ENCODE data around the gene GLDC. TPM values are rescaled to one million over a fixed set of nuclear protein-coding genes. Genes with fewer than 3 reads are reported as not detected.

Gene GLDC
- total RNA-seq, 1 donor: 0.72 TPM

DNA sequence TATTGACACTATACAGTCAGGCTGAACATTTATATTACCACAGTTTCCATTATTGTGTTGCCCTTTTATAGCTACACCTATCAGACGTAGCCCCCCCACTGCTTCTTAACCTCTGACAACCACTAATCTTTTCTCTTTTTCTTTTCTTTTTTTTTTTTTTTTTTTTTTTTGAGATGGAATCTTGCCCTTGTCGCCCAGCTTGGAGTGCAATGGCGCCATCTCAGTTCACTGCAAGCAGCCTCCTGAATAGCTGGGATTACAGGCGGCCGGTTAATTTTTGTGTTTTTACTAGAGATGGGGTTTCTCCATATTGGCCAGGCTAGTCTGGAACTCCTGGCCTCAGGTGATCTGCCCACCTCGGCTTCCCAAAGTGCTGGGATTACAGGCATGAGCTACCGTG is 157.1 kb downstream of the GLDC start:
- peaks cover 68% of the 10 kb centered on the region for H3K79me2 ChIP-seq (ENCODE audit: insufficient read depth, low read length)
- H3K27me3 ChIP-seq (ENCODE audit: insufficient read depth, low read length): no peaks in the 10 kb centered on the region
- no peaks in the 10 kb centered on the region for H4K20me1 ChIP-seq (ENCODE audit: insufficient read depth, low read length)
- no peak overlapping the region for H2AFZ ChIP-seq (ENCODE audit: low read length)
- no peak overlapping the region for H3K4me3 ChIP-seq (ENCODE audit: insufficient read depth, low read length)
- peaks cover 56% of the 10 kb centered on the region for H3K36me3 ChIP-seq (ENCODE audit: insufficient read depth, low read length)
- DNase-seq (ENCODE audit: insufficient read length, low spot score, missing footprints): no peak
- H3K9me3 ChIP-seq (ENCODE audit: low read depth, low read length): no peaks in the 10 kb centered on the region
- TF ChIP-seq, protein P1, sequence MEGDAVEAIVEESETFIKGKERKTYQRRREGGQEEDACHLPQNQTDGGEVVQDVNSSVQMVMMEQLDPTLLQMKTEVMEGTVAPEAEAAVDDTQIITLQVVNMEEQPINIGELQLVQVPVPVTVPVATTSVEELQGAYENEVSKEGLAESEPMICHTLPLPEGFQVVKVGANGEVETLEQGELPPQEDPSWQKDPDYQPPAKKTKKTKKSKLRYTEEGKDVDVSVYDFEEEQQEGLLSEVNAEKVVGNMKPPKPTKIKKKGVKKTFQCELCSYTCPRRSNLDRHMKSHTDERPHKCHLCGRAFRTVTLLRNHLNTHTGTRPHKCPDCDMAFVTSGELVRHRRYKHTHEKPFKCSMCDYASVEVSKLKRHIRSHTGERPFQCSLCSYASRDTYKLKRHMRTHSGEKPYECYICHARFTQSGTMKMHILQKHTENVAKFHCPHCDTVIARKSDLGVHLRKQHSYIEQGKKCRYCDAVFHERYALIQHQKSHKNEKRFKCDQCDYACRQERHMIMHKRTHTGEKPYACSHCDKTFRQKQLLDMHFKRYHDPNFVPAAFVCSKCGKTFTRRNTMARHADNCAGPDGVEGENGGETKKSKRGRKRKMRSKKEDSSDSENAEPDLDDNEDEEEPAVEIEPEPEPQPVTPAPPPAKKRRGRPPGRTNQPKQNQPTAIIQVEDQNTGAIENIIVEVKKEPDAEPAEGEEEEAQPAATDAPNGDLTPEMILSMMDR (IDR thresholded peaks at IDR 0.05; ENCODE audit: extremely low read depth, low read depth, low read length): peak; percentile 15
- no peak overlapping the region for H3K27ac ChIP-seq (ENCODE audit: low read depth, low read length)
- no peaks in the 10 kb centered on the region for H3K4me1 ChIP-seq (ENCODE audit: insufficient read depth, low read length)
- no peak overlapping the region for H3K4me2 ChIP-seq (ENCODE audit: insufficient read depth, low read length)

DNA sequence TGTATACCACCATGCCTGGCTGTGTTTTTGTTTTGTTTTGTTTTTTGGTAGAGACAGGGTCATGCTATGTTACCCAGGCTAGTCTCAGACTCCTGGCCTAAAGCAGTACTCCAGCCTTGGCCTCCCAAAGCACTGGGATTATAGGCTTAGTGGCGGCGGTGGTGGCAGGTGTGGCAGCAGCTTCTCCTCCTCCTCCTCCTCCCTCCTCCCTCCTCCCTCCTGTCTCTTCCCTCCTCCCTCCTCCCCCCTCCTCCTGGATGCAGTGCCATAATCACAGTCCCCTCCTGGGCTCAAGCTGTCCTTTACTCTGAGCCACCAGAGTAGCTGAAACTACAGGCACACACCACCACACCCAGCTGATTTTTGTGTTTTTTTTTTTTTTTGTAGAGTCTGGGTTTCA is 161.3 kb downstream of the GLDC start:
- Histone ChIP-seq H2AFZ (ENCODE audit: low read length) (no peak overlapping the region), H3K4me2 (ENCODE audit: insufficient read depth, low read length) (no peak overlapping the region), H3K27ac (ENCODE audit: low read depth, low read length) (no peak overlapping the region), H3K79me2 (ENCODE audit: insufficient read depth, low read length) (peaks cover 55% of the 10 kb centered on the region), H4K20me1 (ENCODE audit: insufficient read depth, low read length) (no peaks in the 10 kb centered on the region), H3K36me3 (ENCODE audit: insufficient read depth, low read length) (peaks cover 62% of the 10 kb centered on the region), H3K9me3 (ENCODE audit: low read depth, low read length) (no peaks in the 10 kb centered on the region), H3K27me3 (ENCODE audit: insufficient read depth, low read length) (no peaks in the 10 kb centered on the region), H3K4me3 (ENCODE audit: insufficient read depth, low read length) (no peak overlapping the region), H3K4me1 (ENCODE audit: insufficient read depth, low read length) (no peaks in the 10 kb centered on the region)
- TF ChIP-seq, protein P1 (IDR thresholded peaks at IDR 0.05; ENCODE audit: extremely low read depth, low read depth, low read length): no peak
- DNase-seq (ENCODE audit: insufficient read length, low spot score, missing footprints): no peak

Small RNA genes lying within 50 kb of the gene (small RNA-seq; reads per million reads assigned to genes)
- gene RN7SL123P (not detected), gene RN7SL25P (not detected)

Other genes starting within 250 kb of the GLDC start
- 81.3 and 84.3 TPM in 2 replicates for gene UHRF2, start 232.5 kb downstream of the GLDC start, total RNA-seq
- gene KDM4C, start 112.2 kb upstream of the GLDC start, total RNA-seq: 50.1 and 50.7 TPM in 2 replicates